GM12874 (cell line): ENCODE data around the gene SOST.

ENCODE experiments used
- CTCF ChIP-seq: IDR thresholded peaks from 2 replicates; pipeline ENCODE4 v1.5.1; 2011; ENCODE audit warnings: low read depth, mild to moderate bottlenecking, control low read depth, low read length, moderate library complexity; ENCODE audit not compliant: insufficient read depth

SOST gene

GRCh38 chr17:43771463-43771862 is 12.9 kb upstream of the SOST start:
- no peak for TF ChIP-seq CTCF

- TF ChIP-seq CTCF = no peak
Observed at GRCh38 chr17:43770957-43771356, 12.4 kb upstream of the SOST start.

GRCh38 chr17:43769859-43770258 is 11.3 kb upstream of the SOST start:
- no peak for TF ChIP-seq CTCF

- no peak for TF ChIP-seq CTCF
Observed at GRCh38 chr17:43769426-43769825, 10.8 kb upstream of the SOST start.

GRCh38 chr17:43768943-43769342 is 10.4 kb upstream of the SOST start:
- TF ChIP-seq CTCF = no peak

- no peak for TF ChIP-seq CTCF
Observed at GRCh38 chr17:43768382-43768781, 9.8 kb upstream of the SOST start.

- no peak for TF ChIP-seq CTCF
Observed at GRCh38 chr17:43767713-43768059, 9.1 kb upstream of the SOST start.
